Measurements from ENCODE around the gene MCM10. TPM values are rescaled to one million over a fixed set of nuclear protein-coding genes. Genes with fewer than 3 reads are reported as not detected.

The MCM10 gene
- total and polyA plus RNA-seq, 9 of the 15 experiments (the other 6 are each of a cell fraction or from before 2014, with no cell fraction given), result 10.4 to 68.1 (median 48.0) TPM

DNA sequence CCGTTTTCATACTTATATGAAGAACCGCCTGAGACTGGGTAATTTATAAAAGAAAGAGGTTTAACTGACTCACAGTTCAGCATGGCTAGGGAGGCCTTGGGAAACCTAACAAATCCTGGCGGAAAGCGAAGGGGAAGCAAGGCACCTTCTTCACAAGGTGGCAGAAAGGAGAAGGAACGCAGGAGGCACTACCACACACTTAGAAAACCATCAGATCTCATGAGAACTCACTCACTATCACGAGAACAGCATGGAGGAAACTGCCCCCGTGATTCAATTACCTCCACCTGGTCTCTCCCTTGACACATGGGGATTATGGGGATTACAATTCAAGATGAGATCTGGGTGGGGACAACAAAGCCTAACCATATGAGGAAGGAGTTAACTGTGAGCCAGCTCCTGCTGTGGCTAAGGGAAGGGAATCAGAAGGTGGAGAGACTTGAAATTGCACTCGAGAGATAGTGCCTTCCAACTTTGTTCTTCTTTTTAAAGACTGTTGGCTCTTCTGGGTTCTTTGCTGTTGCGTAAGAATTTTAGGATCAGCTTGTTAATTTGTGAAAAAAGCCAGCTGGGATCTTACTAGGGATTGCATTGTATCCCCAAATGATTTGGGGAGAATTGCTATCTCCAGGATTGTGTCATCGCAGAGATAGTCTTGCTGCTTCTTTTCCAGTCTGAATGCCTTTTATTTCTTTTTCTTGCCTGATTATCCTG is 40.4 kb upstream of the MCM10 start (continued):
- TF ChIP-seq CEBPG (CRISPR knock-in tag; IDR thresholded peaks at IDR 0.05), result peak; percentile 28; the same call in 1 of the 2 replicates
- TF ChIP-seq CEBPG (tag; conservative IDR thresholded peaks at IDR 0.05 in 1 of 2, IDR thresholded peaks at IDR 0.05 in 1 of 2), result peak; percentile 50 to 63; a peak in 2 of 4 replicates
- no peak for TF ChIP-seq ELF1 (tag; IDR thresholded peaks at IDR 0.05)
- no peak for TF ChIP-seq NRF1 (conservative IDR thresholded peaks at IDR 0.05 in 1 of 2, IDR thresholded peaks at IDR 0.05 in 1 of 2)
- TF ChIP-seq, protein P1, sequence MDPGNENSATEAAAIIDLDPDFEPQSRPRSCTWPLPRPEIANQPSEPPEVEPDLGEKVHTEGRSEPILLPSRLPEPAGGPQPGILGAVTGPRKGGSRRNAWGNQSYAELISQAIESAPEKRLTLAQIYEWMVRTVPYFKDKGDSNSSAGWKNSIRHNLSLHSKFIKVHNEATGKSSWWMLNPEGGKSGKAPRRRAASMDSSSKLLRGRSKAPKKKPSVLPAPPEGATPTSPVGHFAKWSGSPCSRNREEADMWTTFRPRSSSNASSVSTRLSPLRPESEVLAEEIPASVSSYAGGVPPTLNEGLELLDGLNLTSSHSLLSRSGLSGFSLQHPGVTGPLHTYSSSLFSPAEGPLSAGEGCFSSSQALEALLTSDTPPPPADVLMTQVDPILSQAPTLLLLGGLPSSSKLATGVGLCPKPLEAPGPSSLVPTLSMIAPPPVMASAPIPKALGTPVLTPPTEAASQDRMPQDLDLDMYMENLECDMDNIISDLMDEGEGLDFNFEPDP (CRISPR knock-in tag; IDR thresholded peaks at IDR 0.05), result no peak
- TF ChIP-seq, protein P2, sequence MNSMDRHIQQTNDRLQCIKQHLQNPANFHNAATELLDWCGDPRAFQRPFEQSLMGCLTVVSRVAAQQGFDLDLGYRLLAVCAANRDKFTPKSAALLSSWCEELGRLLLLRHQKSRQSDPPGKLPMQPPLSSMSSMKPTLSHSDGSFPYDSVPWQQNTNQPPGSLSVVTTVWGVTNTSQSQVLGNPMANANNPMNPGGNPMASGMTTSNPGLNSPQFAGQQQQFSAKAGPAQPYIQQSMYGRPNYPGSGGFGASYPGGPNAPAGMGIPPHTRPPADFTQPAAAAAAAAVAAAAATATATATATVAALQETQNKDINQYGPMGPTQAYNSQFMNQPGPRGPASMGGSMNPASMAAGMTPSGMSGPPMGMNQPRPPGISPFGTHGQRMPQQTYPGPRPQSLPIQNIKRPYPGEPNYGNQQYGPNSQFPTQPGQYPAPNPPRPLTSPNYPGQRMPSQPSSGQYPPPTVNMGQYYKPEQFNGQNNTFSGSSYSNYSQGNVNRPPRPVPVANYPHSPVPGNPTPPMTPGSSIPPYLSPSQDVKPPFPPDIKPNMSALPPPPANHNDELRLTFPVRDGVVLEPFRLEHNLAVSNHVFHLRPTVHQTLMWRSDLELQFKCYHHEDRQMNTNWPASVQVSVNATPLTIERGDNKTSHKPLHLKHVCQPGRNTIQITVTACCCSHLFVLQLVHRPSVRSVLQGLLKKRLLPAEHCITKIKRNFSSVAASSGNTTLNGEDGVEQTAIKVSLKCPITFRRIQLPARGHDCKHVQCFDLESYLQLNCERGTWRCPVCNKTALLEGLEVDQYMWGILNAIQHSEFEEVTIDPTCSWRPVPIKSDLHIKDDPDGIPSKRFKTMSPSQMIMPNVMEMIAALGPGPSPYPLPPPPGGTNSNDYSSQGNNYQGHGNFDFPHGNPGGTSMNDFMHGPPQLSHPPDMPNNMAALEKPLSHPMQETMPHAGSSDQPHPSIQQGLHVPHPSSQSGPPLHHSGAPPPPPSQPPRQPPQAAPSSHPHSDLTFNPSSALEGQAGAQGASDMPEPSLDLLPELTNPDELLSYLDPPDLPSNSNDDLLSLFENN (IDR thresholded peaks at IDR 0.05; ENCODE audit: low read depth in 2 of 2, low read length in 2 of 2), result no peak
- TF ChIP-seq CCAR2 (IDR thresholded peaks at IDR 0.05; ENCODE audit: low read depth, low read length), result no peak

All from K562 (cell line).